ENCODE data around the gene TMEM204.

The TMEM204 gene

GRCh38 chr16:1557074-1557473 is 23.6 kb downstream of the TMEM204 start:
- Histone ChIP-seq H3K9ac (ENCODE audit: low read length) (no peak overlapping the region), H3K9me3 (ENCODE audit: low read length) (no peaks in the 10 kb centered on the region), H3K27ac (ENCODE audit: low read depth, low read length) (no peak overlapping the region), H3K4me1 (ENCODE audit: insufficient read depth, low read length) (peaks cover 6% of the 10 kb centered on the region), H3K4me3 (ENCODE audit: low read depth in 1 of 2, low read length in 2 of 2) (no peak overlapping the region), H3K27me3 (ENCODE audit: control insufficient read depth in 1 of 2, insufficient read depth in 2 of 2, low read length in 2 of 2) (no peaks in the 10 kb centered on the region), H3K36me3 (ENCODE audit: insufficient read depth, low read length) (peaks cover 57% of the 10 kb centered on the region)

- Histone ChIP-seq H3K36me3 (ENCODE audit: insufficient read depth, low read length) (peaks cover 55% of the 10 kb centered on the region), H3K4me1 (ENCODE audit: insufficient read depth, low read length) (peaks cover 6% of the 10 kb centered on the region), H3K27me3 (ENCODE audit: control insufficient read depth in 1 of 2, insufficient read depth in 2 of 2, low read length in 2 of 2) (no peaks in the 10 kb centered on the region), H3K4me3 (ENCODE audit: low read depth in 1 of 2, low read length in 2 of 2) (no peak overlapping the region), H3K27ac (ENCODE audit: low read depth, low read length) (no peak overlapping the region), H3K9me3 (ENCODE audit: low read length) (no peaks in the 10 kb centered on the region), H3K9ac (ENCODE audit: low read length) (no peak overlapping the region)
These were observed 24.1 kb downstream of the TMEM204 start for GRCh38 chr16:1557576-1557975.

- no peaks in the 10 kb centered on the region for H3K9me3 ChIP-seq (ENCODE audit: low read length)
- H3K27me3 ChIP-seq (ENCODE audit: control insufficient read depth in 1 of 2, insufficient read depth in 2 of 2, low read length in 2 of 2), result no peaks in the 10 kb centered on the region
- H3K9ac ChIP-seq (ENCODE audit: low read length), result no peak overlapping the region
- peaks cover 63% of the 10 kb centered on the region for H3K36me3 ChIP-seq (ENCODE audit: insufficient read depth, low read length)
- H3K4me1 ChIP-seq (ENCODE audit: insufficient read depth, low read length), result no peaks in the 10 kb centered on the region
- no peak overlapping the region for H3K4me3 ChIP-seq (ENCODE audit: low read depth in 1 of 2, low read length in 2 of 2)
- no peak overlapping the region for H3K27ac ChIP-seq (ENCODE audit: low read depth, low read length)
These were observed 26.0 kb downstream of the TMEM204 start for GRCh38 chr16:1559446-1559975.

- Histone ChIP-seq H3K9ac (ENCODE audit: low read length) (no peak overlapping the region), H3K9me3 (ENCODE audit: low read length) (no peaks in the 10 kb centered on the region), H3K36me3 (ENCODE audit: insufficient read depth, low read length) (peaks cover 60% of the 10 kb centered on the region), H3K27me3 (ENCODE audit: control insufficient read depth in 1 of 2, insufficient read depth in 2 of 2, low read length in 2 of 2) (no peaks in the 10 kb centered on the region), H3K27ac (ENCODE audit: low read depth, low read length) (no peak overlapping the region), H3K4me1 (ENCODE audit: insufficient read depth, low read length) (no peaks in the 10 kb centered on the region), H3K4me3 (ENCODE audit: low read depth in 1 of 2, low read length in 2 of 2) (no peak overlapping the region)
These were observed 26.7 kb downstream of the TMEM204 start for GRCh38 chr16:1560153-1560552.

- Histone ChIP-seq H3K9ac (ENCODE audit: low read length) (no peak overlapping the region), H3K4me1 (ENCODE audit: insufficient read depth, low read length) (no peaks in the 10 kb centered on the region), H3K27ac (ENCODE audit: low read depth, low read length) (no peak overlapping the region), H3K36me3 (ENCODE audit: insufficient read depth, low read length) (peaks cover 53% of the 10 kb centered on the region), H3K9me3 (ENCODE audit: low read length) (no peaks in the 10 kb centered on the region), H3K27me3 (ENCODE audit: control insufficient read depth in 1 of 2, insufficient read depth in 2 of 2, low read length in 2 of 2) (no peaks in the 10 kb centered on the region), H3K4me3 (ENCODE audit: low read depth in 1 of 2, low read length in 2 of 2) (no peak overlapping the region)
These were observed 27.4 kb downstream of the TMEM204 start for GRCh38 chr16:1560866-1561265.

GRCh38 chr16:1561266-1561665 is 27.8 kb downstream of the TMEM204 start:
- no peak overlapping the region for H3K4me3 ChIP-seq (ENCODE audit: low read depth in 1 of 2, low read length in 2 of 2)
- H3K9me3 ChIP-seq (ENCODE audit: low read length), result no peaks in the 10 kb centered on the region
- no peaks in the 10 kb centered on the region for H3K4me1 ChIP-seq (ENCODE audit: insufficient read depth, low read length)
- H3K27me3 ChIP-seq (ENCODE audit: control insufficient read depth in 1 of 2, insufficient read depth in 2 of 2, low read length in 2 of 2), result no peaks in the 10 kb centered on the region
- no peak overlapping the region for H3K9ac ChIP-seq (ENCODE audit: low read length)
- H3K27ac ChIP-seq (ENCODE audit: low read depth, low read length), result no peak overlapping the region
- peaks cover 49% of the 10 kb centered on the region for H3K36me3 ChIP-seq (ENCODE audit: insufficient read depth, low read length)

GRCh38 chr16:1561836-1562235 is 28.4 kb downstream of the TMEM204 start:
- no peak overlapping the region for H3K9ac ChIP-seq (ENCODE audit: low read length)
- no peaks in the 10 kb centered on the region for H3K9me3 ChIP-seq (ENCODE audit: low read length)
- no peaks in the 10 kb centered on the region for H3K27me3 ChIP-seq (ENCODE audit: control insufficient read depth in 1 of 2, insufficient read depth in 2 of 2, low read length in 2 of 2)
- no peak overlapping the region for H3K4me3 ChIP-seq (ENCODE audit: low read depth in 1 of 2, low read length in 2 of 2)
- peaks cover 49% of the 10 kb centered on the region for H3K36me3 ChIP-seq (ENCODE audit: insufficient read depth, low read length)
- H3K27ac ChIP-seq (ENCODE audit: low read depth, low read length), result no peak overlapping the region
- H3K4me1 ChIP-seq (ENCODE audit: insufficient read depth, low read length), result no peaks in the 10 kb centered on the region

GRCh38 chr16:1563786-1564185 is 30.3 kb downstream of the TMEM204 start:
- Histone ChIP-seq H3K27ac (ENCODE audit: low read depth, low read length) (no peak overlapping the region), H3K36me3 (ENCODE audit: insufficient read depth, low read length) (peaks cover 33% of the 10 kb centered on the region), H3K4me3 (ENCODE audit: low read depth in 1 of 2, low read length in 2 of 2) (no peak overlapping the region)

GRCh38 chr16:1564325-1564724 is 30.9 kb downstream of the TMEM204 start:
- H3K27me3 ChIP-seq (ENCODE audit: control insufficient read depth in 1 of 2, insufficient read depth in 2 of 2, low read length in 2 of 2), result no peaks in the 10 kb centered on the region
- no peak overlapping the region for H3K9ac ChIP-seq (ENCODE audit: low read length)
- H3K9me3 ChIP-seq (ENCODE audit: low read length), result no peaks in the 10 kb centered on the region
- H3K27ac ChIP-seq (ENCODE audit: low read depth, low read length), result no peak overlapping the region
- no peak overlapping the region for H3K4me3 ChIP-seq (ENCODE audit: low read depth in 1 of 2, low read length in 2 of 2)
- H3K4me1 ChIP-seq (ENCODE audit: insufficient read depth, low read length), result no peaks in the 10 kb centered on the region
- peaks cover 27% of the 10 kb centered on the region for H3K36me3 ChIP-seq (ENCODE audit: insufficient read depth, low read length)

More at GRCh38 chr16:1563786-1564185, 30.3 kb downstream of the TMEM204 start:
- Histone ChIP-seq H3K4me1 (ENCODE audit: insufficient read depth, low read length) (no peaks in the 10 kb centered on the region), H3K9ac (ENCODE audit: low read length) (no peak overlapping the region), H3K9me3 (ENCODE audit: low read length) (no peaks in the 10 kb centered on the region), H3K27me3 (ENCODE audit: control insufficient read depth in 1 of 2, insufficient read depth in 2 of 2, low read length in 2 of 2) (no peaks in the 10 kb centered on the region)

GRCh38 chr16:1565083-1565805 is 31.8 kb downstream of the TMEM204 start:
- peaks cover 25% of the 10 kb centered on the region for H3K36me3 ChIP-seq (ENCODE audit: insufficient read depth, low read length)
- H3K27me3 ChIP-seq (ENCODE audit: control insufficient read depth in 1 of 2, insufficient read depth in 2 of 2, low read length in 2 of 2), result no peaks in the 10 kb centered on the region
- H3K4me3 ChIP-seq (ENCODE audit: low read depth in 1 of 2, low read length in 2 of 2), result no peak overlapping the region
- no peaks in the 10 kb centered on the region for H3K4me1 ChIP-seq (ENCODE audit: insufficient read depth, low read length)
- no peaks in the 10 kb centered on the region for H3K9me3 ChIP-seq (ENCODE audit: low read length)
- H3K27ac ChIP-seq (ENCODE audit: low read depth, low read length), result no peak overlapping the region
- H3K9ac ChIP-seq (ENCODE audit: low read length), result no peak overlapping the region

GRCh38 chr16:1567988-1568387 is 34.5 kb downstream of the TMEM204 start:
- H3K36me3 ChIP-seq (ENCODE audit: insufficient read depth, low read length), result peaks cover 18% of the 10 kb centered on the region

More at GRCh38 chr16:1567988-1568387, 34.5 kb downstream of the TMEM204 start:
- H3K9ac ChIP-seq (ENCODE audit: low read length), result no peak overlapping the region
- H3K4me1 ChIP-seq (ENCODE audit: insufficient read depth, low read length), result no peaks in the 10 kb centered on the region
- no peak overlapping the region for H3K27ac ChIP-seq (ENCODE audit: low read depth, low read length)
- H3K27me3 ChIP-seq (ENCODE audit: control insufficient read depth in 1 of 2, insufficient read depth in 2 of 2, low read length in 2 of 2), result no peaks in the 10 kb centered on the region
- no peaks in the 10 kb centered on the region for H3K9me3 ChIP-seq (ENCODE audit: low read length)
- H3K4me3 ChIP-seq (ENCODE audit: low read depth in 1 of 2, low read length in 2 of 2), result no peak overlapping the region
